HepG2 (cell line): ENCODE results near the gene CES1.

ENCODE experiments used
- BHLHE40 ChIP-seq: IDR thresholded peaks from 2 replicates; pipeline ENCODE4 v1.6.1; 2011; ENCODE audit warnings: low read length, improper control_type of control experiment
- KLF15 ChIP-seq: sonication (generic); formaldehyde crosslinking; IDR thresholded peaks from 2 replicates; pipeline ENCODE4 v1.8.1; 2023; ENCODE audit warnings: borderline replicate concordance, mild to moderate bottlenecking, inconsistent platforms, missing genetic modification reagents, mixed read lengths
- TP53 ChIP-seq: sonication (generic); formaldehyde crosslinking; conservative IDR thresholded peaks from 2 replicates; pipeline ENCODE4 v1.4.0; 2020; ENCODE audit warnings: missing genetic modification reagents
- ZNF430 ChIP-seq: sonication (generic); formaldehyde crosslinking; IDR thresholded peaks from 2 replicates; pipeline ENCODE4 v1.9.0; 2021; ENCODE audit warnings: mild to moderate bottlenecking, missing genetic modification reagents
- ZNF709 ChIP-seq: sonication (generic); formaldehyde crosslinking; IDR thresholded peaks from 2 replicates; pipeline ENCODE4 v1.5.0; 2020; ENCODE audit warnings: mild to moderate bottlenecking, missing genetic modification reagents
- TF ChIP-seq, protein P1 (sequence below): sonication (generic); formaldehyde crosslinking; IDR thresholded peaks from 2 replicates; pipeline ENCODE4 v1.4.0; 2020; ENCODE audit warnings: missing genetic modification reagents, low read depth, mild to moderate bottlenecking, borderline replicate concordance
- TF ChIP-seq, protein P2 (sequence below): sonication (generic); formaldehyde crosslinking; IDR thresholded peaks from 2 replicates; pipeline ENCODE4 v1.4.0; 2020; ENCODE audit warnings: mild to moderate bottlenecking, missing genetic modification reagents

DNA sequence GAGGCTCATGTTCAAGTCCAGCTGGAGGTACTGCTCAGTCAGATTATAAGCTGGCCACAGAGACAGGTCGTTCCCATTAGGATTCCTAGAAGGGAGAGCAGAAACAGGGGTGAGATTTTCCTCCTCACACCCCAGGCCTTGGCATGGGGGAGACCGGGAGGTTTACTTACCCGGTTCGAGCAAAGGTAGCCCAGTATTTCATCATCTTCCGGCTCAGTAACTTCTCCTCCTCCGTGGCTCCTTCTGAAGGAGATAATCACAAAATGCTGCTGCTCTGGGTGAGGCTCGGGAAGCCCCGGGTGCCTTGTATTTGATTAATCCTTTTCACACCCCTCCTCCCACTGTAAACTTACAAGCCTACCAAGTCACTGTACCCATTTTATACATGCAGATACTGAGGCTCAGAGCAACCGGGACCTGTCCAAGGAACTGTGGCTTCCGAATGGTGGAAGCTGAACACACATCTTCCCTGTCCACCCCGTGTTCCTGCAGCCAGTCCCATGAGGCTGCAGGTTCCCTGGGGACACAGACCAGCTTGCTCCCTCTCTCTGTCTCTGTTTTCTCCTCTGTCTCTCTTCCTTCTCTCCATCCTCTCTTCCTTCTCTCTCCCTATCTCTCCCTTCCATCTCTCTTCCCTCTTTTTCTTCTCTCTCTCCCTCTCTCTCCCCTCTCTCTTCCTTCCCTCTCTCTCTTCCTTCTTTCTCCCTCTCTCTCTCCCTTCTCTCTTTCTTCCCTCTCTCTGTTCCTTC lies 13.9 kb upstream of the CES1 start:
- TF ChIP-seq BHLHE40 = no peak
- TF ChIP-seq ZNF430 (CRISPR knock-in tag) = no peak
- TF ChIP-seq ZNF709 (CRISPR knock-in tag) = no peak
- TF ChIP-seq, protein P1, sequence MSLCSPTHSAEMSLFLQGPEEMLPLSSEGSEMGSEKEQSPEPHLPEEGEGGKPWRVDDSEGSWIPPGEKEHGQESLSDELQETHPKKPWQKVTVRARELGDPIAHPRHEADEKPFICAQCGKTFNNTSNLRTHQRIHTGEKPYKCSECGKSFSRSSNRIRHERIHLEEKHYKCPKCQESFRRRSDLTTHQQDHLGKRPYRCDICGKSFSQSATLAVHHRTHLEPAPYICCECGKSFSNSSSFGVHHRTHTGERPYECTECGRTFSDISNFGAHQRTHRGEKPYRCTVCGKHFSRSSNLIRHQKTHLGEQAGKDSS (CRISPR knock-in tag) = no peak
- TF ChIP-seq, protein P2, sequence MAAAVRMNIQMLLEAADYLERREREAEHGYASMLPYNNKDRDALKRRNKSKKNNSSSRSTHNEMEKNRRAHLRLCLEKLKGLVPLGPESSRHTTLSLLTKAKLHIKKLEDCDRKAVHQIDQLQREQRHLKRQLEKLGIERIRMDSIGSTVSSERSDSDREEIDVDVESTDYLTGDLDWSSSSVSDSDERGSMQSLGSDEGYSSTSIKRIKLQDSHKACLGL (CRISPR knock-in tag) = no peak
- no peak for TF ChIP-seq KLF15
- no peak for TF ChIP-seq TP53
